SHP77 (cell line): ENCODE data around the gene DLGAP4.
A peak's percentile ranks its signal among the peaks of the same experiment; 100 is the strongest.

Experiments
- DNase-seq, 2 experiments: peaks; one replicate each; lab custom pipeline; 2025; lab: John Stamatoyannopoulos, UW

DLGAP4 gene

GRCh38 chr20:36477475-36477874, 171.3 kb downstream of the DLGAP4 start:
- DNase-seq = no peak

DNA sequence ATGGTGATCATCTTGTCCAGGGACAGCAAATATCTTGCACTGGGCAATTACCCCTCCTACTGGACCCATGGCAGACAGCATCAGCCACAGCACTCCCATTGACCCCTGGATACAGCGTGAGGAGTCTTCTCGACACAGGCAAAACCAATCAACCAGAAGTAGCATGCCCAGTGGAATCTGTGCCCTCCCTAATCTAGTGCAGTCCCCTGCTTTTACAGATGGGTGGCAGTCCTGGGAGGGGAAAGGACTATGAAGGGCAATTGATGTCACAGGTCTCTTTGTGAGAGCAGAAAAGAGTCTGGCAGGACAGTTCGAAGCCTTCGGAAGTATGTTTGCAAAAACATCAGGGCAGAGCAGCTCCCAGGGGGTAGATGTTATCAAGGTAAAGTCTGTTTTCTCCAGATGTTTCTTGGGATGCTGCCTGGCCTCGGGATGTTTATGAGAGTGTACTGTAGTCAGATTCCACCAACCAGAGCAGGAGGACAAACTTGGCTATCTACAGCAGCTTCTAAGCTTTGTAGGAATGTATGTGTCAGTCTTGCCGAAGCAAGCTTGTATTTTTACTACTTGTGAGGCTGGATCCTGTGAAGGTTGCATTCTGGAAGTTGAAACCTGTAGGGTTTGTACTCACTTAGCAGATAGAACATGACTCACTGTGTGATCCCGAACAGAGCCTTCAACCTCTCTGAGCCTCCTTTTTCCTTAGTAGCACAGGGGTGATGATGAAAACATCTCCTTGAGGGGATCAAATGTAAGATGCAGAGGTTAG, 172.2 kb downstream of the DLGAP4 start:
- no peak for DNase-seq

DNA sequence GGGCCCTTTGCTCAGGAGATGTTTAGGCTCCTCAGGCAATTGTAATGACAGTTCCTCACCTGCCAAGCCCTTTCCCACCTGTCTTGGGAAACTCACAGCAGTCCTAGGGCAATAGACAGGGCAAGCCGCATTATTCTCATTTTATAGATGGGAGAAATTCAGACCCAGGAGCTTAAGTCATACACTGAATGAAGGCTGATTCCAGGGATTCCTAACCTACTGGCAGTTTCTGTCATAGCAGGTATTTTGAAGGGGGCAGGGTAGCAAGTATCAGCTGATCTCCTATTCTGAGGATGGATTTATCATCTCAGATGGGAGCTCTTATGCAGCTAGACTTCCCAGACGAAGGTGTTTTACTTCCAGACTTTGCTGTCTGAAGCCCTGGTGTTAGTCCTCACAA, 173.8 kb downstream of the DLGAP4 start:
- no peak for DNase-seq

DNA sequence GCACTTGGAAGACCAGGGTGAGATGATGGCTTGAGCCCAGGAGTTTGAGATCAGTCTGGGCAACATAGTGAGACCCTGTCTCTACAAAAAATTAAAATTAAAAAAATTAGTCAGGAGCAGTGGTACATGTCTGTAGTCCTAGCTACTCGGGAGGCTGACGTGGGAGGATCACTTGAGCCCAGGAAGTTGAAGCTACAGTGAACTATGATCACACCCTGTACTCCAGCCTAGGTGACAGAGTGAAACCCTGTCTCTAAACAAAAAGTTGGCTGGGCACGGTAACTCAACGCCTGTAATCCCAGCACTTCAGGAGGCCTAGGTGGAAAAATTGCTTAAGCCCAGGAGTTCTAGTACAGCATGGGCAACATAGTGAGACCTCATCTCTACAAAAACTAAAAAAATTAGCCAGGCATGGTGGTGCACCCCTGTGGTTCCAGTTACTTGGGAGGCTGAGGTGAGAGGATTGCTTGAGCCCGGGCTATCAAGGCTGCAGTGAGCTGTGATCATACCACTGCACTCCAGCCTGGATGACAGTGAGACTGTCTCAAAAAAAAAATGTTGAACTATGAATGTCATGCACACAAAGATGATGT, 174.4 kb downstream of the DLGAP4 start:
- no peak for DNase-seq

DNA sequence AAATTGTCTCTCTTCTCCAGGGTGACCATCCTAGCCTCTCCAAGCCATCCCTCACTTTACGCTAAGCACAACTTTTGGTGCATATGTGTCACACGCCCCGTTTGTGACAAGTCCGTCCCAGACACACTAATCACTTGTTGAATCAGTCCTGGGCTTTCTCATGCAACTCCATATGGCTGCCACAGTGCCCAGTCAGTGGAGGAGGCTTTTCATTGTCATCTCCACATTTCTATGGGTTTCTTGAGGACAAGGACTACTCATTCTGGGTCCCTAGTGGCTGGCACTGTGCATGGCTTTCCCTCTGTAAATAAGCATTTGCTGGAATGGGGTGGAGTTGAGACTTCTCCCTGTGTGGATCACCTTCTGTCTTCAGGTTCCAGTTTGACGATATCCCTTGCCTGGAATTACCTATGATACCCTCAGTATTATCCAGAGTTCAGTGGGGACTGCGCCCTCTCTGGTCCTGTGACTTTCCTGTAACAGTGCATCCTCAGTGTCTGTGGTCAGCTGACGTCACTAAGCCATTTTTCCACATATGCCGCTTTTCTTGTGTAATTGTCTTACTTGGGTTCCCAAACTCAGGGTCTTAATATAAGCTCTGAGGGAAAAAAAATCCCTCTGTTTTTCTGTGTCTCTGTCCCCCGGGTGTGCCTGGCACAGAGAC, 175.4 kb downstream of the DLGAP4 start:
- DNase-seq = peak; percentile 61 to 72

DNA sequence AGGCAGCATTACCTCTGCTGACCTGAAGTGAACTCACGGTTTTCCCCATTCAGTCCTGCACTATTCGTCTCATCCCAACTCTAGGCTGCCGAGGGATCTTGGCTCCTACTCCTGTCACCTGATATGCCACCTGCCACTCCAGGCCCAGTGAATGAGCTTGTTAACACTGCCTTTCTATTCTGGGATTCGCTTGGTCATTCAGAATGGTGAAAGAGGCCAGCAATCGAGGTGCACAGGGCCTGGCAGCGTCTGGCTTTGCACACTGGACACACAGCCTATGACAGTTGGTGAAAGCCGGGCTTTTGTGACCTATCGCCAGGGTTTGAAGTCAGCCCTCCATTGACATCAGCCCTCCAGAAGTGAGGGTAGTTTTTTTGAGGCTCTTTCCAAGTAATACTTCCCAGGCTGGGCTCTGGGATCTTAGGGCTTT, 175.9 kb downstream of the DLGAP4 start:
- peak; percentile 90 to 92 for DNase-seq

GRCh38 chr20:36483209-36483918, 177.2 kb downstream of the DLGAP4 start:
- no peak for DNase-seq

GRCh38 chr20:36483919-36484808, 178.0 kb downstream of the DLGAP4 start:
- DNase-seq = peak in 1 of 2 experiments; percentile 33

- no peak for DNase-seq
Observed at GRCh38 chr20:36485286-36485685, 179.1 kb downstream of the DLGAP4 start.

DNA sequence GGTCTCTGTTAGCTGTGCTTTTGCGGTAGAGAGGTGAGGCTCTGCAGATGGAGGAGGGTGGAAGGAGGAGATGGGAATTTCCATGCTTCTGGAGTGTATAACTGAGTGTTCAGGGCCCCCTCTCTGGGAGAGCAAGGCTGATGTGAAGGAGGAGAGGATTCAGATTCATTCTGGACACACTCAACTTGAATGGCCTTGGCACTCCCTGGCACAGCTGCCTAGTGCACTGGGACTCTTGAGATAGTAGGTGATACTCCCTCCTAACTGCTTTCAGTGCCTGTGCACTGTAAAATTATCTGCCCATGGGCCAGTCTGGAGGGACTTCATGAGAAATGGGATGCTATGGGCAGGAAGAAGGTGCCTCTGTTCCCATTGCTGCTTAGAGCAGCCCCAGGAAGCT, 180.9 kb downstream of the DLGAP4 start:
- DNase-seq = no peak

GRCh38 chr20:36490191-36490590, 184.1 kb downstream of the DLGAP4 start:
- no peak for DNase-seq

DNA sequence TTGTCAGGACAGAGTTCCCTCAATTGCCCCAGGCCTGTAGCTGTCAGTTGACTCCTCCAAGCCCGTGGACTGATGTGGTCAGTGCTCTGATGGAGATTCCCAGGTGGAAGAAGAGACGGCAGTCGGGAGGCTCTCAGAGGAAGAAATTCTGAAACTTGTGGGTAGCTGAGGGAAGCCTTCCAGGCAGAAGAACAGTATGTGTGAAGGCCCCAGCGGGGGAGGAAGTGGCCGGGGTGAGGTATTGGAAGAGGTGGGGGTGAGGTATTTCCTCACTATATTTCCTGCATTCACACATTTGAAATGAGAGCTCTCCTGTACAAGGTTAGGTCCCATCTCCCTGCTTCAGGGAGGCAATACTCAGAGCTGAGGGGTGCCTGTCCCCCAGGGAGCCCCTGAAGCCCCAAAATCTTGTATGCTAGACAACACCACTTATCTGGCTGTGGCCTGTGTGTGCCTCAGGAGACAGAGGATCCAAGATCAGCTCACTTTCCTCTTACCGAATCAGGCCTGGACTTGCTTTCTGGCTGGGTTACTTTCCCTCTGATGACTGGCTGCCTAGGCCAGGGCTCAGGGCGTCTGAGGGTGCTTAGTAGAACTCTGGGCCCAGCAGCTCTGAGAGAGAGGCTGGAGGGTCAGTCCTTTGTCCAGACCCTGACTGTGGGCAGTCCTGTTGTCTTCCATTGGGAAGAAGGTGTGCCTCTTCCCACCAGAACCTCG, 185.9 kb downstream of the DLGAP4 start:
- no peak for DNase-seq

- peak; percentile 14 to 32 for DNase-seq
Observed at GRCh38 chr20:36493051-36493800, 187.1 kb downstream of the DLGAP4 start.

- DNase-seq = no peak
Observed at GRCh38 chr20:36493801-36494114, 187.6 kb downstream of the DLGAP4 start.

GRCh38 chr20:36496707-36497669, 190.8 kb downstream of the DLGAP4 start:
- DNase-seq = no peak

DNA sequence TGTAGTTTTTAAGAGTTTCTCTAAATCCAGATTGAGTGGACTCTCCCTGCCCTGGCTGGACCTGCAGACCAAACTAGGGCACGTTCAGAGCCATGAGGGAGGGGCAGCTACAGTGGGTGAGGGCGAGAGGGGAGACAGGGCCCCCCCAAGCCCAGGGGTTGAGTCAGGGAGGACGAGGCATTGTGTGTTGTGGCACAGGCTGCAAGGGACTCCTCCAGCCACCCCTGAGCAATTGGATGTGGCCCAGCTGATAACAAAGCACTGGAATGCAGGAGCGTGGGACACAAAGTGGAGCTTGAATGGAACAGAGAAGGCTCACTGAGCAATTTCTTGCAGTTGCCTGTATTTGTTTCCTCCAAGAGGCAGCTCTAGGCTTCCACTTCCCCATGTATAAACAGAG, 191.7 kb downstream of the DLGAP4 start:
- DNase-seq = no peak

DNA sequence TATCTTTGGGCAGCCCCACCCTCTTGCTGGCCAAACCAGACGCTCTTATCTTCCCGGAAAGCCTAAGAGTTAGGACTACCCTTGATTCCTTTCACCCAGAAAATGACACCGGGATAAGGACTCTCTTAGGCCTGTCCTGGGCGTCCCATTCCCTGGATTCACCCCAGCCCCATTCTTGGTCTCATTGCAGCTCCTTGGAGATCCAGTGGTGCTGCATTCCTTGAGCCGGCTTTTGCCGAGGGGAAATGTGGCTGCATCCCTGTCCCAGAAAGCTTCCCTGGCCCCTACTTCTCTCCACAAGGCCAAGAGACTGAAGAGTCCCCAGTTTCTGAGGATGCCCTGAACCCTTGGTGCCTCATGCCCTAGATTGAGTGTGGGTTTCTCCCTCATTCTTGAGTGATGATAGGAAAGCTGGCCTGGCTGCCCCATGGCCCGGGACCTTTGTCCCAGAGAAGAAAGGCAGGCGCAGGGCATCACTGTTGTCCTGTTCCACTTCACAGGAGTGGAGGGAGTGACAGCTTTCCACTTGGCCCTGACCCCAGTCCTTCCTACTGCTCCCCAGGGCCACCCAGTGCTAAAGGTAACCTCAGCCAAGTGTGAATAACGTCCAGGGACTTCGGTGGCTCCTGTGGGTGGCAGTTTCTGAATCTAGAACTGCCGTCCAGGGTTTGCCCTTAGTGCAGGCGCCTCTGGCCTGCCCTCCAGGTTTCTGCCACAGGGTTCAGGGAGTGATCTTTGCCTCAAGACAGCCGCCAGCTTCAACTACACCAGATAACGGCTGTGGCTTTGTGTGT, 192.4 kb downstream of the DLGAP4 start:
- no peak for DNase-seq

DNA sequence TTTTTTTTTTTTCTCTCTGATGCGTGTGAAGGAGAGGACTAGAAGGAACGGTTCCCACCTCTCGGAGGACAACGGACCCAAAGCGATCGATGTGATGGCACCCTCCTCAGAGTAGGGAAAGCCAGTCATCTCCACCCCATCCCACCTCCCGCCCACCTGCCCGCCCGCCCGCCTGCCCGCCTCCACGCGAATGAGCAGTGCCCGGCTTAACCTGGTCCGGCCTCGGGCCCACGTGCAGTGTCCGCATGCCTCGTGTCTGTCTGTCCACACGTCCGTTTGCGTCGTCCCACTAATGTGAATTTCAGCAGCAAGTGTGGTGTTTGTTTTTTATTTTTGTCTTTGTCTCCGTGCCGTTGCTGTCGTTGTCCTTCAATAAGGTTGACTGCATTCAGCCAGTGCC, 193.1 kb downstream of the DLGAP4 start:
- DNase-seq = no peak
